Dedifferentiated amniotic fluid mesenchymal stem cell (primary cell): Measurements from ENCODE around the gene TEX19.
"Not testable (repeated sequence)": the region's sequence is repeated elsewhere in the genome, so short reads cannot be mapped to it uniquely, and the experiment has no call there.

ENCODE experiments used
- DNase-seq: peaks from one replicate; pipeline ENCODE4 v3.0.0-alpha.2; 2016; ENCODE audit errors: extremely low spot score

Gene TEX19

GRCh38 chr17:82356845-82357355, 2.1 kb upstream of the TEX19 start:
- DNase-seq = no peak

DNA sequence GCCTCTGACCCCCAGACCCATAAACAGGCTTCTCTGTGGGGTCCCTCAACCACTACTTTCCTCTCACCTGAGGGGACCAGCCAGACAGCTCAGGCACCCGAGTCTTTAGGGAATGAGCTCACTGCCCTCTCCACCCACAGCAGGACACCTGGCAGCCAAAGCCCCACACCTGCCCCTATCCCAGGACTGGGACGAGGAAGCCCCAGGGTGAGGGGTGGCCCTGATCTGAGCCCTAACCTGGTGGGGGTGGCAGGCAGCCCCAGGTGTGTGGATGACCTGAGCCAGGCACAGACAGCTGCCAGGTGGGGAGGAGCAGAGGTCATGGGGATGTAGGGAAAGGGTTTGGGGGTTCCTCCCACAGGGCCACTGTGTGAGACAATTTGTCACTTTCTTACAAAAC, 1.7 kb upstream of the TEX19 start:
- DNase-seq = no peak

DNA sequence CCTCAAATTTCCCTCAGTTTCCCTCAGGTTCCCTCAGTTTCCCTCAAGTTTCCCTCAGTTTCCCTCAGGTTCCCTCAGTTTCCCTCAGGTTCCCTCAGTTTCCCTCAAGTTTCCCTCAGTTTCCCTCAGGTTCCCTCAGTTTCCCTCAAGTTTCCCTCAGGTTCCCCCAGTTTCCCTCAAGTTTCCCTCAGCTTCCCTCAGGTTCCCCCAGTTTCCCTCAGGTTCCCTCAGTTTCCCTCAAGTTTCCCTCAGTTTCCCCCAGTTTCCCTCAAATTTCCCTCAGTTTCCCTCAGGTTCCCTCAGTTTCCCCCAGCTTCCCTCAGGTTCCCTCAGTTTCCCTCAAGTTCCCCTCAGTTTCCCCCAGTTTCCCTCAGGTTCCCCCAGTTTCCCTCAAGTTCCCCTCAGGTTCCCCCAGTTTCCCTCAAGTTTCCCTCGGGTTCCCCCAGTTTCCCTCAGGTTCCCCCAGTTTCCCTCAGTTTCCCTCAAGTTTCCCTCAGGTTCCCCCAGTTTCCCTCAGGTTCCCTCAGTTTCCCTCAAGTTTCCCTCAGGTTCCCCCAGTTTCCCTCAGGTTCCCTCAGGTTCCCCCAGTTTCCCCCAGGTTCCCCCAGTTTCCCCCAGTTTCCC, 516 bp downstream of the TEX19 start:
- not testable (repeated sequence) for DNase-seq

DNA sequence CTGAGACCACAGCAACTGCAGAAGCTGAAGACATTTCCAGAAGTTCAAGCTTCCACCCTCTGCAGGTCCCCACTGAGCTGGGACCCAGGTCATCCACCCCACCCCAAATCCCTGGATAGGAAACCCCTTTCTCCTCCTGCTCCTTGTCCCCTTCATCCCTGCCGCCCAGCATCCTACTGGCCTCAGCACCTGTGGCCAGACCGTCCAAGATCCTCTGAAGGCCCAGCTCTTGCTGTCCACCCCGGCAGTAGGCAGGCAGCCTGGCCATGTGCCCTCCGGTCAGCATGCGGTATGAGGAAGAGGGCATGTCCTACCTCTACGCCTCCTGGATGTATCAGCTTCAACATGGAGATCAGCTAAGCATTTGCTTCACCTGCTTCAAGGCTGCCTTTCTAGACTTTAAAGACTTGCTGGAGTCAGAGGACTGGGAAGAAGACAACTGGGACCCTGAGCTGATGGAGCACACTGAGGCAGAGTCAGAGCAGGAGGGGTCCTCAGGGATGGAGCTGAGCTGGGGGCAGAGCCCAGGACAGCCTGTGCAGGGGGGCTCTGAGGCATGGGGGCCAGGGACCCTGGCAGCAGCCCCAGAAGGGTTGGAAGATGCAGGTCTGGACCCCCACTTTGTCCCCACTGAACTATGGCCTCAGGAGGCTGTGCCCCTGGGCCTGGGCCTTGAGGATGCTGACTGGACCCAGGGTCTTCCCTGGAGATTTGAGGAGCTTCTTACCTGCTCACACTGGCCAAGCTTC, 3.0 kb downstream of the TEX19 start:
- DNase-seq = no peak

DNA sequence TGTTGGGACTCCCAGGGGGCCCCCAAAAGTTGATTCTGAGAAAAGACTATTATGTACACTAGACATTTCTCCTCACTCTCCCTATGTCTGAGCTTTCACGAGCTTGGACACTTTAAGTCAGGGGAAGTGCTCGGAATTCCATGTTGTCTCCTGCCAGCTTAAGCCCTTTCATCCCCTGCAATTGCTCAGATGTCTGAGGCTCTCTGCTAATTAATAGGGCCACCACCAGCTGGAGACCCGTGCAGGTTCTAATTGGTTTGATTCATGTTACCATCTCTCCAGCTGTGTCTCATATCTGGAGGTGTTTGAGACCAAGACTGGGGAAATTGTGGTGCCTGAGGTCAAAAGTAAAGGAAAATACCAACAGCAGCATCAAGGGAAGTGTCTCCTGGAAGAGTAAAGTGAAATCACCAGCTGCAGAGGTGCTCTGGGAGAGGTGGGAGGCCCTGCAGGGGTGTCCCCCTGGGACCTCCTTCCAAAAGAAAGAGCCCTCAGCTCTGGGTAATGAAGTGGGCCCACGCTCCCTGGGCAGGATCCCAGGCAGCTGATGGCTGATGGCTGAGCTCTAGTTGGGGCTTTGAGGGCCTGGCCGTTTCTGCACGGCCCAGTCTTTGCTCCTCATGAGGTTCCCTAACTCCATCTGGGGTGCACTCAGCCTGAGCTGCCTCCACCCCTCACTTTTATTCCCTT, 6.7 kb downstream of the TEX19 start:
- no peak for DNase-seq

DNA sequence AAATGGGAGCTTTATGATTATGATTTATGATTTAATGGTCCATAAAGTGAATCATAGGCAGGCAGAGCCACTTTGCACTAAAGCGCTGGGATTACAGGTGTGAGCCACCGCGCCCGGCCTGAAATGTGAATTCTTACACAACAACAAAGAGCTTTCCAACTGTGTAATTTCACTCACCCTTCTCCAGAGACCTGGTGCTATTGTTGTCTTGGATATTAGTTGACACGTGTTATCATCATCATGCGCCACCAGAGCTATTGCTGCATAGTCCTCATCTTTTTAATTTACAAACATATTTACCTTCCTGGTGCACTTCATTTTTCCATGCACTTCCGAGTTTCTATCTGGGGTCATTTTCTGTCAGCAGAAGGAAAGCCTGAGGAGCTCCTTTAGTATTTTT, 7.7 kb downstream of the TEX19 start:
- DNase-seq = no peak

- DNase-seq = no peak
These were observed 8.9 kb downstream of the TEX19 start for GRCh38 chr17:82367724-82368524.

DNA sequence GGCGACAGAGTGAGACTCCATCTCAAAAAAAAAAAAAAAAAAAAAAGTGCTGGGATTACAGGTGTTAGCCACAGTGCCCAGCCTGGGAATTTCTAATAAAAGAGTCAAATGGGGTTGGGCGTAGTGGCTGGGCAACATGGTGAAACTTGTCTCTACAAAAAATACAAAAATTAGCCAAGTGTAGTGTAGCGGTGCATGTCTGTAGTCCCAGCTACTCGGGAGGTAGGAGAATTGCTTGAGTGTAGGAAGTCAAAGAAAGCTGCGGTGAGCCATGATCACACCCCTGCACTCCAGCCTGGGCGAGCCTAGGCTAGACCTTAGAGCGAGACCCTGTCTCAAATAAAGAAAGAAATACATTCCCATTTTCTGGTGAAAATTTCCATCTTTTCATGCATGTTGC, 10.2 kb downstream of the TEX19 start:
- no peak for DNase-seq

- no peak for DNase-seq
These were observed 11.7 kb downstream of the TEX19 start for GRCh38 chr17:82370471-82371332.

DNA sequence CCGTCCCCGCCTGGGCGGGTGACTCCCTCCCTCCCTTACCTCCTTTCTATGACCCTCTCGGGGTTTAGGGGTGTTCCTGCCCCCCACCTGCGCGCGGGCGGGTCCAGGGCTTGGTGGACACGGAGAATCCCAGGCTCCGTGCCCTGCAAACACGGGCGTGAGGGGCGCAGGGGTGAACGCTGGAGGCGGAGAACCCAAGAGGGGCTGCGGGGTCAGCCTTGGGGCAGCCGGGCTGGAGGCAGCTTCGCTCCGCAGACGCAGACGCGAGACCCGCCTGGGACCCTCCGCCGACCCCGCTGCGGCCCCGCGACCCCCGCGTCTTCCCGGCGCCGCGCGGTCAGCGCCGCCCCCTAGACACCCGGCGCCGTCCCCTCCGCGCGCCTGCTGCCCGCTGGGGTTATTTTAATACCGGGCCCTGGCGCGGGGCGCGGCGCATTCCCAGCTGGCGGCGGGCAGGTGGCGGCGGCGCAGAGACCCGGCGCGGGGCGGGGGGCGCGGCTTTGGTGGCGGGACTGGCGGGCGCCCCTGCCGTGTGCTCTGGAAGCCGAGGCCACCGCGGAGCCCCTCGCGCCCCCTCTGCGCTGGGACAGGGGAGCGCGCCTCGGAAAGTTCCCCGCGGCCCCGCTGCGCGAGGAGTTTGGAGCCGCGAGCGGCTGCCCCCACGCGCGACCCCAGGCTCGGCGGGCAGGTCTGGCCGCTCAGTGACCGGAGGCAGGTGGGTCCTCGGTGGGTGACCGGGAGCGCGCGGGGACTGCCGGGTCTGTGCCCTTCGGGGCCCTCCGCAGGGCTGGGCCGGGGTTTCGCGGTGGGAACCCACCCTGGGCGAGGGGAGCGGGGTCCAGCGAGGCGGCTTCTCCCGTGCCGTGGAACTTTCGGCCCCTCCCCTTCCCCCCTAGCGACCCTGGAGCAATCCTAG, 12.5 kb downstream of the TEX19 start, which contains the start of gene UTS2R:
TSS of gene UTS2R (plus strand) at position 433 of the 916 bp plus-strand sequence. CDS start 2,560 bp downstream, outside the sequence.
- no peak for DNase-seq

- DNase-seq = no peak
These were observed 13.4 kb downstream of the TEX19 start for GRCh38 chr17:82372249-82373071.

DNA sequence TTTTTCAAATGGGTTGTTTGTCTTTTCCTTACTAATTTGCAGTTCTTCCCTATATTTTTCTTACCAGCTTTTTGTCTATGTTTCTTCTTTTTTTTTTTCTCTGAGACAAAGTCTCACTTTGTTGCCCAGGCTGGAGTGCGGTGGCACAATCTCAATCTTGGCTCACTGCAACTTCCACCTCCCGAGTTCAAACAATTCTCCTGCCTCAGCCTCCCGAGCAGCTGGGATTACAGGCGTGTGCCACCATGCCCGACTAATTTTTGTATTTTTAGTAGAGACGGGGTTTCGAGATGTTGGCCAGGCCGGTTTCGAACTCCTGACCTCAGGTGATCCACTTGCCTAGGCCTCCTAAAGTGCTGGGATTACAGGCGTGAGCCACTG, 14.0 kb downstream of the TEX19 start:
- not testable (repeated sequence) for DNase-seq

- no peak for DNase-seq
These were observed 14.9 kb downstream of the TEX19 start for GRCh38 chr17:82373731-82374625.

DNA sequence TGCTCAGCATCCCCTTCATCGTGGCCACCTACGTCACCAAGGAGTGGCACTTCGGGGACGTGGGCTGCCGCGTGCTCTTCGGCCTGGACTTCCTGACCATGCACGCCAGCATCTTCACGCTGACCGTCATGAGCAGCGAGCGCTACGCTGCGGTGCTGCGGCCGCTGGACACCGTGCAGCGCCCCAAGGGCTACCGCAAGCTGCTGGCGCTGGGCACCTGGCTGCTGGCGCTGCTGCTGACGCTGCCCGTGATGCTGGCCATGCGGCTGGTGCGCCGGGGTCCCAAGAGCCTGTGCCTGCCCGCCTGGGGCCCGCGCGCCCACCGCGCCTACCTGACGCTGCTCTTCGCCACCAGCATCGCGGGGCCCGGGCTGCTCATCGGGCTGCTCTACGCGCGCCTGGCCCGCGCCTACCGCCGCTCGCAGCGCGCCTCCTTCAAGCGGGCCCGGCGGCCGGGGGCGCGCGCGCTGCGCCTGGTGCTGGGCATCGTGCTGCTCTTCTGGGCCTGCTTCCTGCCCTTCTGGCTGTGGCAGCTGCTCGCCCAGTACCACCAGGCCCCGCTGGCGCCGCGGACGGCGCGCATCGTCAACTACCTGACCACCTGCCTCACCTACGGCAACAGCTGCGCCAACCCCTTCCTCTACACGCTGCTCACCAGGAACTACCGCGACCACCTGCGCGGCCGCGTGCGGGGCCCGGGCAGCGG, 15.7 kb downstream of the TEX19 start:
- no peak for DNase-seq

DNA sequence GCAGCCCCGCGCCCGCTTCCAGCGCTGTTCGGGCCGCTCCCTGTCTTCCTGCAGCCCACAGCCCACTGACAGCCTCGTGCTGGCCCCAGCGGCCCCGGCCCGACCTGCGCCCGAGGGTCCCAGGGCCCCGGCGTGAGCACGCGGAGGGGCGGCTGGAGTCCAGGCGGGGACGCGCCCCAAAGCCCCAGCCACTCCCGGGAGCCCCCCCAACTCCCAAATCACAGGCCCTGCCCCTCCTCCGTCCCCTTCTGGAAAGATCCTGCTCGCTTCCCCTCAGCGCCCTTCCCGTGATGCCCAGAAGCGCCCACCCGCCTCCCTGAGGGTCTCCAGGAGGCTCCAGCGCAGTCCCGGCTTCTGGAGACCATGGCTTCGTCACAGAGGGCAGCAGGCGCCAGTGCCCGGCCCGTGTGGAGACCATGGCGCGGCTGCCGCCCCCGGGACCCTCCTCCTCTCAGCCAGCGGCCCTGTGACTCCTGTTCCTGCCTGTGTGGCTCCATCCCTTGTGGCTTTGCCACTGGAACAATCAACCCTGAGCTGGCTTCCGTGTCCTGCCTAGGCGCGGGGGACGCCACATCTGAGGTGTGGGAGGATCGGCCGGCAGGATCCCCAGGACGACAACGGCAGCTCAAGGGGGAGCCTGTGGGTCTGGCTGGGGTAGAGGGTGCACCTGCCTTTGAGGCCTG, 16.5 kb downstream of the TEX19 start:
- DNase-seq = no peak

DNA sequence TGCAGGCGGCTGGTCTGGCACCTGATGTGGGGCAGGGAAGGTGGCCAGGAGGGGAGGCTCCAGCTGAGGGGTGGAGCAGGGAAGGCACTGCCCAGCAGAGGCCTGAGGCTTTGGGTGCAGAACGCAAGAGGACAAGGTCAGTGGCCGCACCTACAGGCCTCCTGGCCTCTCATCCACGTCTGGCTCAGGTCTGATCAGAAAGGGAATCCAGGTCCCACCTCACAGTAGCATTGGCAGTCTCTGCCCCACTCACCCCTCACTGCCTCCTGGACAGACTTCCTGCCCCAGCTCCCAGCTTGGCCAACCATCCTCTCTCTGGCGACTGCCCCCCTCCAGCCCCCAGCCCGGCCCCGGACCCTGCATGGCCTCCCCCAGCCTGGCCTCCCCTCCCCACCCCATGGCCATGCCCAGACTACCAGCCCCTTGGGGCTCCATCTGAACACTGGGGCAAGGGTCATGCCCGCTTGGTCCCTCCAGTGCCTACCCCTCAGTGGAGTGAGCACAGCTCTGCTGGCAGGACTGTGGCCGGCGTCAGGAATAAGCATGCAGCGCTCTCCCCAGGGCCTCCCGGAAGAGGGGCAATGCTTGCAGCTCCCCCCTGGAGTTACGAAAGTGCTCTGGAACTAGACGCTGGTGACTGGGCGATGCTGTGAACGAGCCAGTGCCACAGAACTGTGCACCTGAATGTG, 17.1 kb downstream of the TEX19 start:
- DNase-seq = no peak
